GM08714 (cell line): ENCODE data around the gene NOL3.
"Not testable (repeated sequence)": the region's sequence is repeated elsewhere in the genome, so short reads cannot be mapped to it uniquely, and the experiment has no call there.

Experiments used
- H3K4me3 ChIP-seq: fragments of 200-500 bp; sonication (Bioruptor generic); 2 replicates; pipeline ENCODE4 v1.5.1; 2014; ENCODE audit warnings: mild to moderate bottlenecking, low read length, inconsistent platforms
- ZNF274 ChIP-seq: IDR thresholded peaks from 2 replicates; pipeline ENCODE4 v1.6.1; 2012; ENCODE audit warnings: mild to moderate bottlenecking, low read depth, low read length

The NOL3 gene

DNA sequence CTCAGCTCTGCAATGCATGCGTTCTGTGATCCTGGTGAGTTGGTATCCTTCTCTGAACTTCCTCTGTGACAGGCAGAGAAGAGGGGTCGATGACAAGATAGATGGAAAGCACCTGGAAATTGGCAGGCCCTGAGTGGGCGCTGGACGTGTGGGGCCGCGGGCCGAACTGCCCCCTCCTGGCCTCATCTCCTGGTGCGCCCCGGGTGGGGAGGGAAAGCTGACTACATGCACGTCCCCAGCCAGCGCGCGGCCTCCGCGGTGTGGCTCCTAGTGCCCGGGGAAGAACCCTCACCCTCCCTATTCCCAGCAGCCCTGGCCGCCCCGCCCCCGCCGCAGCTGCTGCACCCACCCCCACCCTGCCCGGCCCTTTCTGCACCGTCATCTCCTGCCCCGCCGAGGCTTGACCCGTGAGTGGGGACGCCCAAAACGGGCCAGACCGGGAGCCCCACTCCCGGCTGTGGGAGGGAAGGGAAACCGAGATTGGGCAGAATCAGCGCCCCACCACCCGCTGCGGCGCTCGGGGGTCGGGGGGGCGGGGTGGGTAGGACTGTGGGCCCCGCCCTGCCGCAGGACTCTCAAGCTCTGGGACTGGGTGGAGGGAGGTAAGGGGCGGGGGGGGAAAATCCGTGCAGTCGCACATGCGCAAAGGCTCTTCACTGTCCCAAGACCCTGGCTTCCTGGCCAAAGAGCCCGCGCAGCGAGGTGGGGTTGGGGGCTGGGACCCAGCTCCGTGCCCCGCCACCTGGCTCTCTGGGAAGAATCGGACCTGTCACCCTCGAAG lies at the start of gene NOL3:
Gene NOL3 (plus strand): TSS at position 371 of the 781 bp plus-strand sequence.
- H3K4me3 ChIP-seq = peak within 1 kb of the TSS; percentile 18; the same call in 1 of the 2 replicates
- TF ChIP-seq ZNF274 = no peak

GRCh38 chr16:67122799-67123198 lies 47.5 kb upstream of the NOL3 start:
- not testable (repeated sequence) for H3K4me3 ChIP-seq

- TF ChIP-seq ZNF274 = no peak
Observed at GRCh38 chr16:67128417-67128816, 41.9 kb upstream of the NOL3 start.

DNA sequence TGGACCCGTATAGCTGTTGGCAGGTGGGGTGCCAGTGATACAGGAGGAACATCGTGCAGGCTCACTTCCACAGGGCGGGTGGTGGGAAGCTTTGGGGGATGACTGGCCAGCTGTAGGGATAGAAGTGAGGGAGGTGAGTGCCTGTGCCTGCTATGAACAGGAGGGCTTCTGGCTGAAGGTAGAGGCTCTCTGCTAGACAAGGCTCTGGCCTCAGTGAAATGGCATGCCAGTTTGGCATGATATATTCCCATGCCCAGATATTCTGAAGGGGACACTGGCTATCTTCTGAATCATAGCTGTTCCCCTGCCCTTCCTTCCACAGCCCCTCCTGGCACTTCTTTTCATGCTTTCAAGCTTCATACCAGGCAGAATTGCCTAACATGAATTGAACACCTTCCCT lies 41.5 kb upstream of the NOL3 start:
- no peak for TF ChIP-seq ZNF274

More at GRCh38 chr16:67128417-67128816, 41.9 kb upstream of the NOL3 start:
- no peak overlapping the region for H3K4me3 ChIP-seq

GRCh38 chr16:67129422-67129821 lies 40.9 kb upstream of the NOL3 start:
- H3K4me3 ChIP-seq = no peak overlapping the region
- no peak for TF ChIP-seq ZNF274

More for the DNA sequence above, 41.5 kb upstream of the NOL3 start:
- no peak overlapping the region for H3K4me3 ChIP-seq

- TF ChIP-seq ZNF274 = no peak
- no peak overlapping the region for H3K4me3 ChIP-seq
Observed at GRCh38 chr16:67137605-67138004, 32.7 kb upstream of the NOL3 start.

DNA sequence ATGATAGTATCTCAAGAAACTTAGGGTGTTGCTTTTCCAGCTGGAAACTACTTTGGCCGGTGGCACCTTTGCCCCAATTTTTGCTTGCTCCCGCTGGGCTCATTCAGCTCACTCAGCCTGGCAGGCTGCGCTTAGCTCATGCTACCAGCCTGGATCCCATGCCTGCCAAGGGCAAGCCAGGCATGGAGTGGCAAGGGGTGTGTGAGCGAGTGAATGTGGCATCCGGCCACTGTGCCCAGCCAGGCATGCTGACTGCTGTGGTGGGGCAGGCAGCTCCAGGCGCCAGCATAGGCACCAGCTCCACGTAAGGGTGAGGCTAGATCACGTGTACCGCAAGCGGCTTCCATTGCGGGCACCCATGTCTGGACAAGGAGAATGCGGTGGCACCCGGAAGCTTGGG lies 28.9 kb upstream of the NOL3 start:
- TF ChIP-seq ZNF274 = no peak
- no peak overlapping the region for H3K4me3 ChIP-seq

- H3K4me3 ChIP-seq = no peak overlapping the region
- TF ChIP-seq ZNF274 = no peak
Observed at GRCh38 chr16:67142342-67142741, 28.0 kb upstream of the NOL3 start.

DNA sequence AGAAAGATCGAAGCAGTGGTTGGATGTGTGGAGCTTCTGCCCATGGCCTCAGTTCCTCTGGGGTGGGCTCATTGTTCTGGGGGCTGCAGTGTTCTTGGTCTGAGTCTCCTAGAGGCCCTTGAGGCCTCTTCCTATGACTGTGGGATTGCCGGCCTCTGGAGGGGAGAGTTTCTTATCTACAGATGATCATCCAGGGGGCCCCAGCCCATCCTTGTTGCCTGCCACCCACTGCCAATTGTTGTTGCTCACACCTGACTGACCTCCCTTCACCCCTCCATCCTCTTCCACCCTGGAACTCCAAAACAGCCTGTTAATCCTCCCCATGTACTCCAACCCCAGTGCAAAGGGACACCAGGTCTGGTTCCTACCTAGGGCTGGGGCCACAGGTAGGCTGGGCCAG lies 25.4 kb upstream of the NOL3 start:
- H3K4me3 ChIP-seq = no peak overlapping the region
- TF ChIP-seq ZNF274 = no peak

GRCh38 chr16:67145746-67146145 lies 24.6 kb upstream of the NOL3 start:
- no peak for TF ChIP-seq ZNF274

GRCh38 chr16:67146523-67147357 lies 23.6 kb upstream of the NOL3 start:
- H3K4me3 ChIP-seq = no peak overlapping the region
- no peak for TF ChIP-seq ZNF274

More at GRCh38 chr16:67145746-67146145, 24.6 kb upstream of the NOL3 start:
- H3K4me3 ChIP-seq = no peak overlapping the region

DNA sequence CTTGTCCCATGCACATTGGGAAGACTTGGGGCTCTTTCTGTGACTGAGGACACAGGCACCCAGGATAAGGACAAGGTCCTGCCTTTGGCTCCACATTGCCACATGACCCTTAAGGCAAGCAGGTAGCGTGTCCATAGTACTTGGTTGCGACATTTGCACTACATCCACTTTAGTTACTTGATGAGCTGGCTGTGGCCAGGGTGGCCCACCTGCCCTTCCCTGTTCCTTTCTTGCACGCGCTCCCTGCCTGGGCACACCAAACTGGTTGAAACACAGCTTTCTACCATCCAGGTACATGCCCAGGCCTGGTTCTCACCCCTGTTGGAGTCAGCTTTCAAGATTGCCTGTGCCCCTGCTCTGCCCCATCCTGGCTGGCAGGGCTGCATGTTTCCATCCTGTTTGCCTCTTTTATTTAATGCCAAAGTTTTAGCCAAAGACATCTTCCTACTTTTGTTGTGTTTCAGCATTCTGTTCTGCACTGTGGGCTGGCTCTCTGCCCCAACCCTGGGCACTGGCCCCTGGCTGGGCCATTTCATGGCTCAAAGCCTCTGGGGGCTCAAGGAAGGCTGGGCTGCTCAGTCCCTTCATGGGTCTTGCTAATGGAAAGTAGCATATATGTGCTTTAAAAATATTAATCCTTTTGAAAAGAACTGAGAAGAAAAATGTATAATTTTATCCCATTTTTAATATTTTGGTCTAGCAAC lies 22.7 kb upstream of the NOL3 start:
- no peak overlapping the region for H3K4me3 ChIP-seq
- no peak for TF ChIP-seq ZNF274

DNA sequence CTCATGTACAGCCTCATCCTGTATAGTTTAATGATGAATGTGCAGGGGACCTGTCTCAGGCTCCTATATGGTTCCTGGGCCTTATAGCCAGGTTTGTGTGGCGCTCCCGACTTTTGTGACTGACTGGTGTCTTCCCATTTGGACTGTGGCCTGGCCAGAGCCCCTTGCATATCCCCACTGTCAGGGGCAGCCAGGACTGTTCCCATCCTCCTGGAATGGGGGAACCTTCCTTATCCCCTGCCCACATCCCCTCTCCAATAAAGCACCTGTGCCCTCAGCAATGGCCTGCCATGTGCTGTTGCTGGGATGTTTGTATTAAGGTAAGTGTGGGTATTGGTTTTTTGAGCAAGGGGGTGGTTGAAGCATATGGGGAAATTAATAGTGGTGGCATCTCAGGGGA lies 22.1 kb upstream of the NOL3 start:
- no peak overlapping the region for H3K4me3 ChIP-seq
- no peak for TF ChIP-seq ZNF274

DNA sequence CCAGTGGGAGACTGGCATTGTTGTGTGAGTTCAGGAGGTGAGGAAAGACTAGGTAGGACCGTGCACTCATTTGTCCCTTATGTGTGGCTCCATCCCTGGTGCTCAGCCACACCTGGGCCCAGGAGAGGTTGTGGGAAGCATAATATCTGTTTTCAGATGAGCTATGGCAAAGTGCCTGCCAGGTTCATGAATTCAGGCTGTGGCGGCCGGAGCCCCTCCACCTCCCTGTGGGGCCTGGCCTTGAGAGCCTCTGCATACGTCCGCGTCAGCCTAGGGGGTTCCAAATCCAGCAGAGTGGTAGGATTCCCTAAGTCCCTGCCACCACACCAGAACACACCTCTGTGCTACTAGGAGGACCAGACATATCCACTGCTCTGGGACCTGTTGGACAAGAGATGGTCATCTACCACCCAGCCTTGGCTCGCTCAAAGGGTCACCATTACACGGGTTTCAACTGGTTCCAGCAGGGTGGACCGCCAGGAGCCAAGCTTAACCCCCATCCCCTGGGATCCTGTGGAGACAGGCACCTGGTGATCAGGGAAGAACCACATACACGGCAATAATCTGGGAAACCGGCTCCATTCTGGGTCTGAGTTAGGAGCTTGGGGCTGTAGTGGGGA lies 21.6 kb upstream of the NOL3 start:
- H3K4me3 ChIP-seq = no peak overlapping the region
- no peak for TF ChIP-seq ZNF274
